Peyer's patch (tissue), 4 donors: ENCODE results near the gene TNS3. TPM values are rescaled to one million over a fixed set of nuclear protein-coding genes. Genes with fewer than 3 reads are reported as not detected.
A peak's percentile ranks its signal among the peaks of the same experiment; 100 is the strongest.
"Not testable (repeated sequence)": the region's sequence is repeated elsewhere in the genome, so short reads cannot be mapped to it uniquely, and the experiment has no call there.

Experiments
- DNase-seq, 3 donors: peaks; one replicate each; pipeline ENCODE4 v3.0.0-alpha.2; 2017 to 2019
- H3K27ac ChIP-seq, 4 donors: fragments of 200-600 bp; sonication (generic); one replicate each; pipeline ENCODE4 v1.5.1; 2016 to 2019
- H3K27me3 ChIP-seq, 2 donors: fragments of 200-600 bp; sonication (generic); one replicate each; pipeline ENCODE4 v1.5.1; 2019
- H3K36me3 ChIP-seq, 3 donors: fragments of 200-600 bp; sonication (generic); one replicate each; pipeline ENCODE4 v1.5.1; 2016 to 2019
- H3K4me1 ChIP-seq, 4 donors: fragments of 200-600 bp; sonication (generic); one replicate each; pipeline ENCODE4 v1.5.1; 2016 to 2019
- H3K4me3 ChIP-seq, 4 donors: fragments of 200-600 bp; sonication (generic); 1 replicate in 3 of 4; 2 replicates in 1 of 4; pipeline ENCODE4 v1.5.1; 2016 to 2019; ENCODE audit warnings: mild to moderate bottlenecking in 1 of 4
- H3K9me3 ChIP-seq, 4 donors: fragments of 200-600 bp; sonication (generic); one replicate each; pipeline ENCODE4 v1.5.1; 2016 to 2019; ENCODE audit warnings: mild to moderate bottlenecking in 1 of 4
- POLR2A ChIP-seq, 2 donors: fragments of 450-650 bp; IDR thresholded peaks; one replicate each; pipeline ENCODE4 v1.5.1; 2017; ENCODE audit warnings: antibody characterized with exemption in 2 of 2, mild to moderate bottlenecking in 2 of 2, moderate library complexity in 2 of 2
- total RNA-seq, 4 donors: library from RNA; depleted of rRNA; stranded (reverse); fragments of >200 nt; gene quantifications; one replicate each; pipeline ENCODE4 v1.1.0, GENCODE V29; 2016
- TF ChIP-seq, protein P1 (sequence below), 6 experiments: fragments of 450-650 bp in 4 of 6; fragments of 200-600 bp in 2 of 6; sonication (generic) in 1 of 6; IDR thresholded peaks; one replicate each; pipeline ENCODE4 v1.5.1; 2017 to 2019; ENCODE audit warnings: antibody characterized with exemption in 6 of 6, mild to moderate bottlenecking in 3 of 6, moderate library complexity in 1 of 6

The TNS3 gene
- total RNA-seq, 4 donors from 2014 or later, result 79.5 to 157 (median 112) TPM

DNA sequence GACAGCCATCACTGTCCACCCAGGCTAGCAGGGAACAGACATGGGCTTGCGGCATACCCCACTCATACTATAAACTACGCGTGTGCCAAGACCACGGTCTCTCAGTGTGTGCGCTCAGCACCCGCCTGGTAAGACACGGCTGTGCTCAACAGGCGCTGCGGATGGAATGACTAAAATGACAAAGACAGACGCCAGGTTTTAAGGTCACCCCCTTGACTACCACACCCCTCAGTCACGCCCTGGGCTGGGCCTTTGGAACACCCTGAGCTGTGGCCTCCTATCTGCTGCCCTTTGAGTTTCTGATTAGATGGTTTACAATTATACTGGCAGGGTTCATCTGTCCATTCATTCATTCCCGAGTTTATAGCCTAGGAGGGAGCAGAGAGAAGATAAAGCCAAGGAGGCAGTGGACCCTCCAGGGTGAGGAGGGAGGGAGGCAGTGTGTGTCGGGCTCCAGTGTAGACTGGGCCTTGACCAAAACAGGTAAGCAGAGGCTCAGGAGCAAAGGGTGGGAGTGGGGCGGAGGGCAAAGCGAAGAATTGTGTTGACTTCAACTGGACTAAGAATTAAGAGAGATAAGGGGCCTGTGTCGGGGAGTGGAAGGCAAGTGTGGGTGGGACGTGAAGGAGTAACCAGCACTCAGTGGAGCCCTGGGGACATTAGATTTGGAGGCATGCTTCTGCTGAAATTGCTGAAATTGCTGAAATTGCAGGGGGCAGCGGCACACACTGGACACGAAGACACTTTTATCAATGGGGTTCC lies 35.0 kb downstream of the TNS3 start:
- DNase-seq, result peak in 2 of 3 donors; percentile 91 to 93
- H3K27ac ChIP-seq, result peak overlapping the region in 3 of 4 donors; percentile 41 to 82 (median 65)
- TF ChIP-seq, protein P1, sequence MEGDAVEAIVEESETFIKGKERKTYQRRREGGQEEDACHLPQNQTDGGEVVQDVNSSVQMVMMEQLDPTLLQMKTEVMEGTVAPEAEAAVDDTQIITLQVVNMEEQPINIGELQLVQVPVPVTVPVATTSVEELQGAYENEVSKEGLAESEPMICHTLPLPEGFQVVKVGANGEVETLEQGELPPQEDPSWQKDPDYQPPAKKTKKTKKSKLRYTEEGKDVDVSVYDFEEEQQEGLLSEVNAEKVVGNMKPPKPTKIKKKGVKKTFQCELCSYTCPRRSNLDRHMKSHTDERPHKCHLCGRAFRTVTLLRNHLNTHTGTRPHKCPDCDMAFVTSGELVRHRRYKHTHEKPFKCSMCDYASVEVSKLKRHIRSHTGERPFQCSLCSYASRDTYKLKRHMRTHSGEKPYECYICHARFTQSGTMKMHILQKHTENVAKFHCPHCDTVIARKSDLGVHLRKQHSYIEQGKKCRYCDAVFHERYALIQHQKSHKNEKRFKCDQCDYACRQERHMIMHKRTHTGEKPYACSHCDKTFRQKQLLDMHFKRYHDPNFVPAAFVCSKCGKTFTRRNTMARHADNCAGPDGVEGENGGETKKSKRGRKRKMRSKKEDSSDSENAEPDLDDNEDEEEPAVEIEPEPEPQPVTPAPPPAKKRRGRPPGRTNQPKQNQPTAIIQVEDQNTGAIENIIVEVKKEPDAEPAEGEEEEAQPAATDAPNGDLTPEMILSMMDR (IDR thresholded peaks at IDR 0.05), result peak in 3 of 6 experiments; percentile 28 to 44 (median 33)
- peak; percentile 75 to 90 for TF ChIP-seq POLR2A (IDR thresholded peaks at IDR 0.05)
- H3K4me1 ChIP-seq, result peaks cover 0 to 32% (median 5%) of the 10 kb centered on the region in 4 donors
- no peaks in the 10 kb centered on the region for H3K9me3 ChIP-seq
- H3K27me3 ChIP-seq, result no peaks in the 10 kb centered on the region
- H3K36me3 ChIP-seq, result no peaks in the 10 kb centered on the region
- peak overlapping the region in 1 of 4 donors; percentile 8 for H3K4me3 ChIP-seq

DNA sequence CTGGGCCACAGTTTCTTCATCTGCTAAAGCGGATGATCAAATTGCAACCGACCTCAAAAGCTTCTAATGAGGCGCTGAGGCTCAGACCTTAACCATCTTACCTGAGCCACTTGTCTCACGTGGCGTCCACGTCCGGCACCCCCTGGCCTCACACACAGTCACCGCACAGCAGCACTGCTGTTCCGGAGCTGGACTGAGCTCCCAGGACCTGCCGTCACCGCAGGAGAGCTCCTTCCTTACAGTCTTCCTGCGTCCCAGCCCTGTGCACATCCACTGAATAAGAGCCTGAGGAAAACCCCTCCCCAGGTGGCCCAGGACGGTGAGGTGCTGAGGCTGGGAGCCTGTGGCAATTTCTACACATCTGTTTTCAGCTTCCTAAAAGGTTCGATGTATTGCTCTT lies 35.7 kb downstream of the TNS3 start:
- DNase-seq, result peak in 1 of 3 donors; percentile 47
- TF ChIP-seq POLR2A (IDR thresholded peaks at IDR 0.05), result no peak
- TF ChIP-seq, protein P1 (IDR thresholded peaks at IDR 0.05), result no peak
- peak overlapping the region in 2 of 4 donors; percentile 41 to 65 for H3K27ac ChIP-seq
- peak overlapping the region in 1 of 4 donors; percentile 8 for H3K4me3 ChIP-seq
- no peaks in the 10 kb centered on the region for H3K27me3 ChIP-seq
- no peaks in the 10 kb centered on the region for H3K9me3 ChIP-seq
- peaks cover 0 to 24% (median 5%) of the 10 kb centered on the region in 4 donors for H3K4me1 ChIP-seq
- H3K36me3 ChIP-seq, result no peaks in the 10 kb centered on the region

DNA sequence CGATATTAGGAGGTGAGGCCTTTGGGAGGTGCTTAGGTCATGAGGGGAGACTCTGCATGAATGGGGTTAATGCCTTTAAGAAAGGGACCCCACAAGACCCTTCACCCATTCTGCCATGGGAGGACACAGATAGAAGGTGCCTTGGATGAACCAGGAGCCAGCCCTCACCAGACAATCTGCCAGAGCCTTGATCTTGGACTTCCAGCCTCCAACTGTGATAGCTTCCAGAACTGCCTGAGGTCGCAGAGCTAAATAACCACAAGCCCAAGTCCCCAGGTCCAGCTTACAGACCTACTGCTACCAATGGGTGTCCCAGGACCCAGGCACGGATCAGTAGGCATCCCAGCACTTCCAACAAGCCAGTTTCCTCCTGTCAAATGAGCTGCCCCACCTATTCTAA lies 37.5 kb downstream of the TNS3 start:
- H3K4me3 ChIP-seq, result no peak overlapping the region
- H3K9me3 ChIP-seq, result no peaks in the 10 kb centered on the region
- no peaks in the 10 kb centered on the region for H3K36me3 ChIP-seq
- no peaks in the 10 kb centered on the region for H3K27me3 ChIP-seq
- no peak overlapping the region for H3K27ac ChIP-seq
- no peak for TF ChIP-seq POLR2A (IDR thresholded peaks at IDR 0.05)
- TF ChIP-seq, protein P1 (IDR thresholded peaks at IDR 0.05), result no peak
- H3K4me1 ChIP-seq, result peaks cover 0 to 20% (median 5%) of the 10 kb centered on the region in 4 donors
- peak in 1 of 3 donors; percentile 43 for DNase-seq

DNA sequence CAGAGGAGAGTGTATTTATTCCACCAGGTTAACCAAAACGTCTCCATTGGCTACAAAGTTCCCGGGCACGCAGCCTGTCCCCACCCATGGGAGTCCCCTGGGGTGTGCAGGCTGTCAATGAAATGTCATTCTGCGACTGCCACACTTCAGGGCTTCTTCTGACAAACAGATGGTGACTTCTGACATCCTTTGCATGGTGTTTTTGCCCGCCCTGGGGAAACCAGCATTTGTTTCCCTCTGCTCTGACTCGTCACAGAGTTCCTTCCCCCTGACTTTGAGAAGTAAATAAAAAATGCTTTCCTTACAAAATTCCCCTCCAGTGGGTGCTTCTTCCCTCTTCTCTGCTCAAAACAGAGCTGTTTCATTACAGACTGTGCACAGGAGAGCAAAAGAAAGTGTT lies 38.2 kb downstream of the TNS3 start:
- no peaks in the 10 kb centered on the region for H3K36me3 ChIP-seq
- TF ChIP-seq POLR2A (IDR thresholded peaks at IDR 0.05), result no peak

DNA sequence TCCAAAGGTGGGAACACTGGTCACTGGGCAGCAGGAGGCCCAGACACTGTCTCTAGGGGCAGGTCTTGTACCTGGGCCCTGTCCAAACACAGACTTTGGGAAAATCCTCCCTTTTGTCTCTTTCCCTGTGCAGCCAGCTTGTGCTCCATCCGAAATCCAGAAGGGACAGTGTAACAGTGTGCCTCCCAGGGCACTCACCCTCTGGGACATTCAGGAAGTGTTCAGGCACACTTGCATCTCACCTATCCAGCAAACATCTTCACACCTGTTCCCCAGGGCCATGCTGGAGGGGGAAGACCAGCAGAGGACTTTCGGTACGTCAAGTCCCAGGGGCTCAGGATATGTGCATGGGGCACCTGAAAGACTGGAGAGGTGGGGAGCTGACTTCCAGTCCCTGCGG lies 38.9 kb downstream of the TNS3 start:
- no peak overlapping the region for H3K27ac ChIP-seq
- no peak overlapping the region for H3K4me3 ChIP-seq
- DNase-seq, result no peak
- no peaks in the 10 kb centered on the region for H3K36me3 ChIP-seq
- no peak for TF ChIP-seq POLR2A (IDR thresholded peaks at IDR 0.05)
- TF ChIP-seq, protein P1 (IDR thresholded peaks at IDR 0.05), result no peak
- peaks cover 0 to 26% (median 5%) of the 10 kb centered on the region in 4 donors for H3K4me1 ChIP-seq
- no peaks in the 10 kb centered on the region for H3K9me3 ChIP-seq
- no peaks in the 10 kb centered on the region for H3K27me3 ChIP-seq

More for the DNA sequence above, 38.2 kb downstream of the TNS3 start:
- H3K9me3 ChIP-seq, result no peaks in the 10 kb centered on the region
- no peak overlapping the region for H3K27ac ChIP-seq
- no peaks in the 10 kb centered on the region for H3K27me3 ChIP-seq
- peaks cover 0 to 20% (median 5%) of the 10 kb centered on the region in 4 donors for H3K4me1 ChIP-seq
- H3K4me3 ChIP-seq, result no peak overlapping the region
- DNase-seq, result peak in 1 of 3 donors; percentile 20

DNA sequence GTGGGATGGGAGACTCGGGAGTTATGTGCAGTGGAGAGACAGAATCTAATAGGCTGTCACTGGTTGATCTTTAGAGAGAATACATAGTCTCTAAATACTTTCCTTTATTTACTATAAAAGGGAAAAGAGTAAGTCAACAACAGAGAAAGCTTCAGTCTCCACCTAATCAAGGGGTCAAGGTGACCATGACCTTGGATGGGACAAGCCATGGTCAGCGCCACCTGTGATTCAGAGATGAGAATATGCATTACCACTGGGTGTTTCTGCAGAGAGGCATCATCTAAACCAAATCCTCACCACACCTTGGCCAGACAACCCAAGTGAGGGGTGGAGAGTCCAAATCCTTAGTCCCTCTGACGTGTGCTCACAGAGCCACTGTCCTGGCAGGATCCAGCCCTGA lies 39.9 kb downstream of the TNS3 start:
- H3K36me3 ChIP-seq, result no peaks in the 10 kb centered on the region
- peaks cover 0 to 23% (median 5%) of the 10 kb centered on the region in 4 donors for H3K4me1 ChIP-seq
- H3K27ac ChIP-seq, result no peak overlapping the region
- TF ChIP-seq POLR2A (IDR thresholded peaks at IDR 0.05), result no peak
- TF ChIP-seq, protein P1 (IDR thresholded peaks at IDR 0.05), result no peak
- no peaks in the 10 kb centered on the region for H3K9me3 ChIP-seq
- no peaks in the 10 kb centered on the region for H3K27me3 ChIP-seq
- DNase-seq, result no peak
- no peak overlapping the region for H3K4me3 ChIP-seq

DNA sequence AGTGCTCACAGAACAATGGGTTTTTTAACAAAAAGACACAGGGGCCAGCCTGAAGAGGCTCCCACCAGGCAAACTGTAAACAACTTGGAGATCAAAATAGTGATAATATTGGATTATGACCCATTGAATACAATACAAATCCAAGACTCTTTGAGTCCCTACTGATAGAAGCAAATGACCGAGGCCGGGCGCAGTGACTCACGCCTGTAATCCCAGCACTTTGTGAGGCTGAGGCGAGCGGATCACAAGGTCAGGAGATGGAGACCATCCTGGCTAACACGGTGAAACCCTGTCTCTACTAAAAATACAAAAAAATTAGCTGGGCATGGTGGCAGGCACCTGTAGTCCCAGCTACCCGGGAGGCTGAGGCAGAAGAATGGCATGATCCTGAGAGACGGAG lies 40.4 kb downstream of the TNS3 start:
- H3K4me1 ChIP-seq, result peaks cover 0 to 27% (median 5%) of the 10 kb centered on the region in 4 donors
- H3K9me3 ChIP-seq, H3K27ac ChIP-seq, H3K27me3 ChIP-seq, DNase-seq, H3K4me3 ChIP-seq, H3K36me3 ChIP-seq: not testable (repeated sequence)
